ENCODE measurements around the gene RPAP3. TPM values are rescaled to one million over a fixed set of nuclear protein-coding genes. Genes with fewer than 3 reads are reported as not detected.

Gene RPAP3
- total RNA-seq, 1 donor from 2014 or later = 39.6 TPM

GRCh38 chr12:47740606-47741339, 34.9 kb upstream of the RPAP3 start:
- Mint-ChIP-seq H3K9me3 (no peaks in the 10 kb centered on the region), H3K36me3 (no peaks in the 10 kb centered on the region), H3K4me3 (no peak overlapping the region), H3K27ac (peak overlapping the region; percentile 73), H3K4me1 (peaks cover 34% of the 10 kb centered on the region), H3K27me3 (ENCODE audit: low read depth) (no peaks in the 10 kb centered on the region)
- no peak for TF ChIP-seq CTCF (IDR thresholded peaks at IDR 0.05; ENCODE audit: unreplicated experiment)
- DNase-seq (ENCODE audit: low spot score in 2 of 2, unreplicated experiment in 2 of 2) = no peak

GRCh38 chr12:47739979-47740378, 34.1 kb upstream of the RPAP3 start:
- Mint-ChIP-seq H3K9me3 (no peaks in the 10 kb centered on the region), H3K36me3 (no peaks in the 10 kb centered on the region)

GRCh38 chr12:47739297-47739696, 33.5 kb upstream of the RPAP3 start:
- H3K36me3 Mint-ChIP-seq = no peaks in the 10 kb centered on the region
- H3K4me3 Mint-ChIP-seq = no peak overlapping the region
- H3K27me3 Mint-ChIP-seq (ENCODE audit: low read depth) = no peaks in the 10 kb centered on the region
- H3K4me1 Mint-ChIP-seq = peaks cover 34% of the 10 kb centered on the region
- no peak for DNase-seq (ENCODE audit: low spot score in 2 of 2, unreplicated experiment in 2 of 2)
- no peak overlapping the region for H3K27ac Mint-ChIP-seq
- no peak for TF ChIP-seq CTCF (IDR thresholded peaks at IDR 0.05; ENCODE audit: unreplicated experiment)
- no peaks in the 10 kb centered on the region for H3K9me3 Mint-ChIP-seq

More at GRCh38 chr12:47739979-47740378, 34.1 kb upstream of the RPAP3 start:
- Mint-ChIP-seq H3K4me1 (peaks cover 31% of the 10 kb centered on the region), H3K4me3 (no peak overlapping the region), H3K27me3 (ENCODE audit: low read depth) (no peaks in the 10 kb centered on the region), H3K27ac (no peak overlapping the region)
- TF ChIP-seq CTCF (IDR thresholded peaks at IDR 0.05; ENCODE audit: unreplicated experiment) = no peak
- no peak for DNase-seq (ENCODE audit: low spot score in 2 of 2, unreplicated experiment in 2 of 2)

GRCh38 chr12:47737936-47738594, 32.2 kb upstream of the RPAP3 start:
- Mint-ChIP-seq H3K4me3 (no peak overlapping the region), H3K36me3 (no peaks in the 10 kb centered on the region), H3K27ac (no peak overlapping the region), H3K9me3 (no peaks in the 10 kb centered on the region), H3K27me3 (ENCODE audit: low read depth) (no peaks in the 10 kb centered on the region), H3K4me1 (peaks cover 37% of the 10 kb centered on the region)
- no peak for TF ChIP-seq CTCF (IDR thresholded peaks at IDR 0.05; ENCODE audit: unreplicated experiment)
- DNase-seq (ENCODE audit: low spot score in 2 of 2, unreplicated experiment in 2 of 2) = no peak

GRCh38 chr12:47736877-47737676, 31.2 kb upstream of the RPAP3 start:
- Mint-ChIP-seq H3K27ac (peak overlapping the region; percentile 87), H3K36me3 (no peaks in the 10 kb centered on the region), H3K4me3 (no peak overlapping the region), H3K9me3 (no peaks in the 10 kb centered on the region), H3K27me3 (ENCODE audit: low read depth) (no peaks in the 10 kb centered on the region), H3K4me1 (peaks cover 37% of the 10 kb centered on the region)
- TF ChIP-seq CTCF (IDR thresholded peaks at IDR 0.05; ENCODE audit: unreplicated experiment) = no peak
- DNase-seq (ENCODE audit: low spot score in 2 of 2, unreplicated experiment in 2 of 2) = no peak

All from mesothelial cell of epicardium (in vitro differentiated cells).